Measurements from ENCODE around the gene MPZL1. TPM values are rescaled to one million over a fixed set of nuclear protein-coding genes. Genes with fewer than 3 reads are reported as not detected.

The MPZL1 gene
- total RNA-seq, 1 donor from 2014 or later, result 149 TPM

DNA sequence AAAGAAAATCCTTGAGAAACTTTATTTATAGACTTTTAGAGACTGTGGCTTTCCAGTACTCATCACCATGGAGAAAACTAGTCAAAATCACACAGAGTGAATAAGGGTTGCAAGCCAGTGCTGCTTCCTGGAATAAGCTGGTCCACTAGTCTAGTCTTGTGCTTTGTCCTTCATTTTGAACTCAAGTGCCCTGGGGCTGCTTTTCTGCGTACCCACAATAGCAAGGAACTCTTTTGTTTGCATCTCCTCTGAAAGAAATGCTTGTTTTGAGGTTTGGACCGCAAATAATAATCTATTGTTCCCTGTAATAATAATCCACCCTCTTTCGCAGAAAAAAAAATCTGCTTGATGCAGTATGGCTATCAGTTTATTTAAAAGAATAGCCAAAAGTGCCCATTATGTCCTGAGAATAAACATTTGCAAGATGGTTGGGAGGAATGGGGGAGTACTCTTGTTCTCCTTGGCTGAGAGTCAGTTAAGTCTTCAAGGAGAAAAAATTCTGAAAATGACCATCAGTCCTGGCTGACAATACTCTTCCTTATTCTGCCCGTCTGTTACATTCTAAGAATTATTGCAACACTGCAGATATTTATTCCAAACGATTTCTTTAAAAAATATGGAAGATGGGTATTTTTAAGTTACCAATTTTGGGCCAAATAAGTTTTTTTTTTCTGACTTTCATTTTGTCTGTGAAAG is 41.9 kb downstream of the MPZL1 start:
- H3K36me3 Mint-ChIP-seq (ENCODE audit: unreplicated experiment), result peaks cover 11% of the 10 kb centered on the region
- no peak for DNase-seq

GRCh38 chr1:167764458-167765330 is 42.9 kb downstream of the MPZL1 start:
- H3K27me3 Mint-ChIP-seq (ENCODE audit: unreplicated experiment), result peaks cover under 1% of the 10 kb centered on the region
- DNase-seq, result no peak
- peaks cover 31% of the 10 kb centered on the region for H3K4me1 Mint-ChIP-seq (ENCODE audit: low read depth, unreplicated experiment)
- no peak overlapping the region for H3K27ac Mint-ChIP-seq (ENCODE audit: unreplicated experiment)
- peaks cover 18% of the 10 kb centered on the region for H3K36me3 Mint-ChIP-seq (ENCODE audit: unreplicated experiment)
- H3K9me3 Mint-ChIP-seq (ENCODE audit: unreplicated experiment), result peaks cover 2% of the 10 kb centered on the region
- TF ChIP-seq, protein P1, sequence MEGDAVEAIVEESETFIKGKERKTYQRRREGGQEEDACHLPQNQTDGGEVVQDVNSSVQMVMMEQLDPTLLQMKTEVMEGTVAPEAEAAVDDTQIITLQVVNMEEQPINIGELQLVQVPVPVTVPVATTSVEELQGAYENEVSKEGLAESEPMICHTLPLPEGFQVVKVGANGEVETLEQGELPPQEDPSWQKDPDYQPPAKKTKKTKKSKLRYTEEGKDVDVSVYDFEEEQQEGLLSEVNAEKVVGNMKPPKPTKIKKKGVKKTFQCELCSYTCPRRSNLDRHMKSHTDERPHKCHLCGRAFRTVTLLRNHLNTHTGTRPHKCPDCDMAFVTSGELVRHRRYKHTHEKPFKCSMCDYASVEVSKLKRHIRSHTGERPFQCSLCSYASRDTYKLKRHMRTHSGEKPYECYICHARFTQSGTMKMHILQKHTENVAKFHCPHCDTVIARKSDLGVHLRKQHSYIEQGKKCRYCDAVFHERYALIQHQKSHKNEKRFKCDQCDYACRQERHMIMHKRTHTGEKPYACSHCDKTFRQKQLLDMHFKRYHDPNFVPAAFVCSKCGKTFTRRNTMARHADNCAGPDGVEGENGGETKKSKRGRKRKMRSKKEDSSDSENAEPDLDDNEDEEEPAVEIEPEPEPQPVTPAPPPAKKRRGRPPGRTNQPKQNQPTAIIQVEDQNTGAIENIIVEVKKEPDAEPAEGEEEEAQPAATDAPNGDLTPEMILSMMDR (IDR thresholded peaks at IDR 0.05; ENCODE audit: partially characterized antibody, unreplicated experiment), result no peak
- H3K4me3 Mint-ChIP-seq (ENCODE audit: unreplicated experiment), result no peak overlapping the region

More for the DNA sequence above, 41.9 kb downstream of the MPZL1 start:
- TF ChIP-seq, protein P1 (IDR thresholded peaks at IDR 0.05; ENCODE audit: partially characterized antibody, unreplicated experiment), result no peak
- Mint-ChIP-seq H3K27ac (ENCODE audit: unreplicated experiment) (no peak overlapping the region), H3K27me3 (ENCODE audit: unreplicated experiment) (no peaks in the 10 kb centered on the region), H3K4me1 (ENCODE audit: low read depth, unreplicated experiment) (peaks cover 32% of the 10 kb centered on the region), H3K9me3 (ENCODE audit: unreplicated experiment) (peaks cover 2% of the 10 kb centered on the region), H3K4me3 (ENCODE audit: unreplicated experiment) (no peak overlapping the region)

GRCh38 chr1:167765496-167765895 is 43.7 kb downstream of the MPZL1 start:
- Mint-ChIP-seq H3K27me3 (ENCODE audit: unreplicated experiment) (peaks cover 2% of the 10 kb centered on the region), H3K4me1 (ENCODE audit: low read depth, unreplicated experiment) (peaks cover 28% of the 10 kb centered on the region), H3K9me3 (ENCODE audit: unreplicated experiment) (peaks cover 2% of the 10 kb centered on the region), H3K36me3 (ENCODE audit: unreplicated experiment) (peaks cover 25% of the 10 kb centered on the region), H3K27ac (ENCODE audit: unreplicated experiment) (no peak overlapping the region), H3K4me3 (ENCODE audit: unreplicated experiment) (no peak overlapping the region)
- TF ChIP-seq, protein P1 (IDR thresholded peaks at IDR 0.05; ENCODE audit: partially characterized antibody, unreplicated experiment), result no peak
- DNase-seq, result no peak

DNA sequence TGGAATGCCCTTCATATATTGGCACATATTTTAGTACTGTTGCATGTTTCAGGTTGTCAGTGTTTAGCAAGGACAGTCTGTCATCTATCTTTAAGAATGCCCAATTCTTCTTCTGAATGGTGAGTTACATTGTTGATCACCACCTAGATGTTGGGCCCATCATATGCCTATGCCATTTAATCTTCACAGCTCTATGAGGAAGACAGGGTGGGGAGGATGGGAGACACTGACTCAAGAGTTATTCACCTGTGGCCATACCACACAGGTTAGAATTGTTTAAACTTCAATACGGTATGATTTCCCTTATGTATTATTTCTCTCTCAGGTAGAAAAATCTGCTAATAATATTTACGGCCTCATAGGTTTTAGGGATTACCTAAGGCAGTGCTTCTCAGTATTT is 44.8 kb downstream of the MPZL1 start:
- no peaks in the 10 kb centered on the region for H3K9me3 Mint-ChIP-seq (ENCODE audit: unreplicated experiment)

More for the DNA sequence above, 44.8 kb downstream of the MPZL1 start:
- Mint-ChIP-seq H3K27ac (ENCODE audit: unreplicated experiment) (no peak overlapping the region), H3K4me1 (ENCODE audit: low read depth, unreplicated experiment) (peaks cover 23% of the 10 kb centered on the region), H3K27me3 (ENCODE audit: unreplicated experiment) (peaks cover 5% of the 10 kb centered on the region), H3K4me3 (ENCODE audit: unreplicated experiment) (no peak overlapping the region), H3K36me3 (ENCODE audit: unreplicated experiment) (peaks cover 35% of the 10 kb centered on the region)
- DNase-seq, result no peak
- TF ChIP-seq, protein P1 (IDR thresholded peaks at IDR 0.05; ENCODE audit: partially characterized antibody, unreplicated experiment), result no peak
